T1000 (cell line): Measurements from ENCODE around the gene GP2.

Experiments
- DNase-seq: peaks from one replicate; lab custom pipeline; 2025; ENCODE audit warnings: mixed read lengths; lab: John Stamatoyannopoulos, UW

GP2 gene

GRCh38 chr16:20327444-20328041, at the start of gene GP2:
Gene GP2, minus strand, starts transcription at chr16:20327513. Its CDS starts 1,082 bp downstream, at chr16:20326431.
- no peak for DNase-seq

- DNase-seq: no peak
These were observed 45.4 kb upstream of the GP2 start for GRCh38 chr16:20372701-20373100.

GRCh38 chr16:20369452-20370054, 42.2 kb upstream of the GP2 start:
- no peak for DNase-seq

- no peak for DNase-seq
These were observed 36.7 kb upstream of the GP2 start for GRCh38 chr16:20364051-20364450.

- DNase-seq: no peak
These were observed 35.9 kb upstream of the GP2 start for GRCh38 chr16:20363191-20363590.

- DNase-seq: no peak
These were observed 32.7 kb upstream of the GP2 start for GRCh38 chr16:20359997-20360396.

- no peak for DNase-seq
These were observed 27.9 kb upstream of the GP2 start for GRCh38 chr16:20355114-20355782.

GRCh38 chr16:20353379-20353778, 26.1 kb upstream of the GP2 start:
- DNase-seq: no peak

- DNase-seq: no peak
These were observed 25.3 kb upstream of the GP2 start, which contains the start of gene UMOD for GRCh38 chr16:20352615-20353014. Gene UMOD, minus strand, starts transcription at chr16:20352715. Its CDS starts 1,978 bp downstream, at chr16:20350737.

GRCh38 chr16:20349615-20350014, 22.3 kb upstream of the GP2 start:
- DNase-seq: no peak

- DNase-seq: no peak
These were observed 21.3 kb upstream of the GP2 start for GRCh38 chr16:20348365-20349185.

GRCh38 chr16:20347666-20348364, 20.5 kb upstream of the GP2 start:
- no peak for DNase-seq

- no peak for DNase-seq
These were observed 17.3 kb upstream of the GP2 start for GRCh38 chr16:20344611-20345010.

GRCh38 chr16:20339744-20340143, 12.4 kb upstream of the GP2 start:
- no peak for DNase-seq

- DNase-seq: no peak
These were observed 9.6 kb upstream of the GP2 start for GRCh38 chr16:20336955-20337354.

- DNase-seq: no peak
These were observed 7.1 kb upstream of the GP2 start for GRCh38 chr16:20334396-20334795.

- DNase-seq: no peak
These were observed 5.8 kb upstream of the GP2 start for GRCh38 chr16:20333120-20333519.

GRCh38 chr16:20332411-20332810, 5.1 kb upstream of the GP2 start:
- no peak for DNase-seq

- DNase-seq: no peak
These were observed 4.3 kb upstream of the GP2 start for GRCh38 chr16:20331635-20332034.

GRCh38 chr16:20329392-20330138, 2.3 kb upstream of the GP2 start:
- no peak for DNase-seq

GRCh38 chr16:20326321-20326720, 992 bp downstream of the GP2 start:
- no peak for DNase-seq
